Testis (tissue), 5 donors: ENCODE measurements around the gene TIMM13. TPM values are rescaled to one million over a fixed set of nuclear protein-coding genes. Genes with fewer than 3 reads are reported as not detected.

Experiments used
- DNase-seq: peaks from one replicate; pipeline ENCODE4 v3.0.0-alpha.2; 2019
- H3K27ac ChIP-seq, 2 donors: fragments of 200-600 bp; sonication (generic); one replicate each; pipeline ENCODE4 v1.5.1; 2019
- H3K27me3 ChIP-seq: fragments of 200-600 bp; sonication (generic); one replicate; pipeline ENCODE4 v1.5.1; 2019
- H3K36me3 ChIP-seq: fragments of 200-600 bp; sonication (generic); one replicate; pipeline ENCODE4 v1.5.1; 2017; ENCODE audit warnings: low read depth; ENCODE audit errors: missing control alignments
- H3K4me1 ChIP-seq: fragments of 200-600 bp; sonication (generic); one replicate; pipeline ENCODE4 v1.5.1; 2019
- H3K4me3 ChIP-seq, 2 donors: fragments of 200-600 bp; sonication (generic); one replicate each; pipeline ENCODE4 v1.5.1; 2017 to 2019
- H3K9me3 ChIP-seq: fragments of 200-600 bp; sonication (generic); one replicate; pipeline ENCODE4 v1.5.1; 2017
- POLR2A ChIP-seq: fragments of 450-650 bp; IDR thresholded peaks from one replicate; pipeline ENCODE4 v1.6.1; 2017; ENCODE audit warnings: antibody characterized with exemption, mild to moderate bottlenecking, moderate library complexity
- WGBS, 2 donors: methylation state at CpG; one replicate each; pipeline ENCODE4 v1.1.5; 2018; 5-methylcytosine and 5-hydroxymethylcytosine counted together
- intact Hi-C: fragments of 100-400 bp; cut with DNase I; formaldehyde crosslinking; loops from one replicate; pipeline ENCODE4 v1.15.1; 2023; ENCODE audit warnings: low total_unique reads
- long read RNA-seq, 2 donors: transcript quantifications; one replicate each; lab custom pipeline, GENCODE V29; 2026
- polyA plus RNA-seq: library from polyadenylated mRNA; stranded (reverse); fragments of 350-450 nt; fragmentation: Illumina TruSeq; extraction: RNeasy Lipid Tissue Mini Kit (QIAGEN cat#74804); gene quantifications from one replicate; pipeline ENCODE4 v1.2.3, GENCODE V29; 2014; ENCODE audit warnings: low read depth, low replicate concordance; ENCODE audit not compliant: insufficient read depth
- total RNA-seq, 2 donors: library from RNA; depleted of rRNA; stranded (reverse); fragments of >200 nt; gene quantifications; one replicate each; pipeline ENCODE4 v1.2.3, GENCODE V29; 2016
- TF ChIP-seq, protein P1 (sequence below), 3 experiments: fragments of 450-650 bp in 2 of 3; fragments of 200-600 bp in 1 of 3; sonication (generic) in 1 of 3; IDR thresholded peaks; one replicate each; pipeline ENCODE4 v1.5.1; 2016 to 2019; ENCODE audit warnings: antibody characterized with exemption in 3 of 3, mild to moderate bottlenecking in 2 of 3, moderate library complexity in 1 of 3

The TIMM13 gene
- total RNA-seq (10 to 100 TPM; 57.5 to 60.6 TPM), polyA plus RNA-seq (66.6 TPM)
- long read RNA-seq, donor 1, transcript TIMM13-201 (3 exons, 1,973 nt), result major isoform, 152 of 157 reads
- long read RNA-seq, donor 1, partial matches to known transcripts, result 0 of 157 reads
- long read RNA-seq, donor 1, other reads (novel, unspliced or antisense), result 5 of 157 reads
- long read RNA-seq, donor 2, transcript TIMM13-201 (3 exons, 1,973 nt), result major isoform, 82 of 132 reads
- long read RNA-seq, donor 2, partial matches to known transcripts, result 50 of 132 reads
- long read RNA-seq, donor 2, other reads (novel, unspliced or antisense), result 0 of 132 reads

GRCh38 chr19:2427429-2428320 is at the start of gene TIMM13:
TIMM13 (minus strand) TSS chr19:2427586; CDS start chr19:2427533, 53 bp downstream.
- DNase-seq, result peak; percentile 96
- peaks cover 33% of the 10 kb centered on the region for H3K4me1 ChIP-seq
- no peaks in the 10 kb centered on the region for H3K36me3 ChIP-seq
- H3K27ac ChIP-seq, result peak within 1 kb of the TSS; percentile 97 to 99
- intact Hi-C loops, result no loop called here
- WGBS, 2 donors, result 1 to 2% methylated on average over 6 to 72 of the region's 77 CpGs
- peak within 1 kb of the TSS; percentile 93 to 96 for H3K4me3 ChIP-seq
- H3K9me3 ChIP-seq, result no peaks in the 10 kb centered on the region
- no peak for TF ChIP-seq POLR2A
- TF ChIP-seq, protein P1, sequence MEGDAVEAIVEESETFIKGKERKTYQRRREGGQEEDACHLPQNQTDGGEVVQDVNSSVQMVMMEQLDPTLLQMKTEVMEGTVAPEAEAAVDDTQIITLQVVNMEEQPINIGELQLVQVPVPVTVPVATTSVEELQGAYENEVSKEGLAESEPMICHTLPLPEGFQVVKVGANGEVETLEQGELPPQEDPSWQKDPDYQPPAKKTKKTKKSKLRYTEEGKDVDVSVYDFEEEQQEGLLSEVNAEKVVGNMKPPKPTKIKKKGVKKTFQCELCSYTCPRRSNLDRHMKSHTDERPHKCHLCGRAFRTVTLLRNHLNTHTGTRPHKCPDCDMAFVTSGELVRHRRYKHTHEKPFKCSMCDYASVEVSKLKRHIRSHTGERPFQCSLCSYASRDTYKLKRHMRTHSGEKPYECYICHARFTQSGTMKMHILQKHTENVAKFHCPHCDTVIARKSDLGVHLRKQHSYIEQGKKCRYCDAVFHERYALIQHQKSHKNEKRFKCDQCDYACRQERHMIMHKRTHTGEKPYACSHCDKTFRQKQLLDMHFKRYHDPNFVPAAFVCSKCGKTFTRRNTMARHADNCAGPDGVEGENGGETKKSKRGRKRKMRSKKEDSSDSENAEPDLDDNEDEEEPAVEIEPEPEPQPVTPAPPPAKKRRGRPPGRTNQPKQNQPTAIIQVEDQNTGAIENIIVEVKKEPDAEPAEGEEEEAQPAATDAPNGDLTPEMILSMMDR (IDR thresholded peaks at IDR 0.05), result peak in 2 of 3 experiments; percentile 6 to 28
- H3K27me3 ChIP-seq, result no peaks in the 10 kb centered on the region

DNA sequence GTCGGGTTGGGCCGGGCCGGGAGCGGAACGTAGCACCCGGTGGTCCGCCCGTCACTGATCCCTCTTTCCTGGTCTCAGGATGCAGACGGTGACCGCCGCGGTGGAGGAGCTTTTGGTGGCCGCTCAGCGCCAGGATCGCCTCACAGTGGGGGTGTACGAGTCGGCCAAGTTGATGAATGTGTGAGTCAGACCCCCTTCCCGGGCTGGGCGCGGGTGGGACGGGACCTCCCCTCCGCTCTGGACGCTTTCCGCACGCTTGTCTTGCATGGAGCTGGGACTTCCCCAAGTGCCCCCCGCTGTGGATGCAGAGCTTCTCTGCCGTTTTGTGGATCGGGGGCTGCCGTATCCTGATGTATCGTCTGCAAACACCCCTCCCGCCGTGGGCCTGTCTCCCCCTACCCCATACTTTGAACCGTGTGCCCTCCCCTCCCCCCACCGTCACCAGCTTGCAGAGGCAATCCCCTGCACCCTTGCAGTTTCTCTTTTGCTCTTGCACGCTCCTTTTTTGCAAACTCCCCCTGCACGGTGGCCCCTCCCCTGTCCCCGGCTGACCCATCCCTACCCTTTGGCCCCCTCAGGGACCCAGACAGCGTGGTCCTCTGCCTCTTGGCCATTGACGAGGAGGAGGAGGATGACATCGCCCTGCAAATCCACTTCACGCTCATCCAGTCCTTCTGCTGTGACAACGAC is 49.2 kb upstream of the TIMM13 start:
- H3K4me1 ChIP-seq, result peaks cover 3% of the 10 kb centered on the region
- no peaks in the 10 kb centered on the region for H3K27me3 ChIP-seq
- no peaks in the 10 kb centered on the region for H3K9me3 ChIP-seq
- peak; percentile 41 for DNase-seq
- H3K27ac ChIP-seq, result peak overlapping the region; percentile 75 to 84
- WGBS, 2 donors, result 1 to 2% methylated on average over 24 to 40 of the region's 42 CpGs
- H3K4me3 ChIP-seq, result peak overlapping the region; percentile 79 to 90
- no peak for TF ChIP-seq POLR2A
- TF ChIP-seq, protein P1 (IDR thresholded peaks at IDR 0.05), result no peak
- intact Hi-C loops, result loop anchor here (2.0 to 10.0 kb wide), 3 partner anchors 66 to 138 kb away; no protein-coding TSS in a partner anchor
- no peaks in the 10 kb centered on the region for H3K36me3 ChIP-seq

GRCh38 chr19:2475702-2476450 is 48.5 kb upstream of the TIMM13 start, which contains the start of gene GADD45B:
GADD45B (plus strand) TSS chr19:2476127; CDS start chr19:2476359, 232 bp downstream.
- Histone ChIP-seq H3K4me3 (peak within 1 kb of the TSS; percentile 79 to 90), H3K4me1 (peaks cover 3% of the 10 kb centered on the region), H3K9me3 (no peaks in the 10 kb centered on the region), H3K27me3 (no peaks in the 10 kb centered on the region), H3K27ac (peak within 1 kb of the TSS; percentile 75 to 84), H3K36me3 (no peaks in the 10 kb centered on the region)
- 0% methylated on average over 37 to 58 of the region's 70 CpGs for WGBS, 2 donors
- DNase-seq, result peak; percentile 98
- intact Hi-C loops, result loop anchor here (2.0 to 10.0 kb wide), 3 partner anchors 66 to 139 kb away; no protein-coding TSS in a partner anchor
- TF ChIP-seq POLR2A, result peak; percentile 100
- TF ChIP-seq, protein P1 (IDR thresholded peaks at IDR 0.05), result peak in 1 of 3 experiments; percentile 6
